NCI-H524 (cell line): ENCODE results near the gene GARRE1.
"Not testable (repeated sequence)": the region's sequence is repeated elsewhere in the genome, so short reads cannot be mapped to it uniquely, and the experiment has no call there.

Source experiments
- DNase-seq, 2 experiments: peaks; one replicate each; lab custom pipeline; 2025; lab: John Stamatoyannopoulos, UW

Gene GARRE1

DNA sequence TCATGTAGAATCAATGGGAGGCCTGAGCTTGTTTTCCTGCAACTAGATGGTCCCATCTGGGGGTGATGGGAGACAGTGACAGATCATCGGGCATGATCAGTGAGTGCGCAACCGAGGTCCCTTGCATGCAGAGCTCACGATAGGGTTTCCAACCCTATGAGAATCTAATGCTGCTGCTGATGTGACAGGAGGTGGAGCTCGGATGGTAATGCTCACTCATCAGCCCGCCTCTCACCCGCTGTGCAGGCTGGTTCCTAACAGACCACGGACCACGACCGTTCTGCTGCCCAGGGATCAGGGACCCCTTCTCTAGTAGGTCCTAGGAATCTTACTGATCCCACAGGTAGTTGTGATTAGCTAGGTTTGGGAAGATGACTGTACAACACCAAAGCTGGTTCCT lies 23.5 kb upstream of the GARRE1 start:
- no peak for DNase-seq

DNA sequence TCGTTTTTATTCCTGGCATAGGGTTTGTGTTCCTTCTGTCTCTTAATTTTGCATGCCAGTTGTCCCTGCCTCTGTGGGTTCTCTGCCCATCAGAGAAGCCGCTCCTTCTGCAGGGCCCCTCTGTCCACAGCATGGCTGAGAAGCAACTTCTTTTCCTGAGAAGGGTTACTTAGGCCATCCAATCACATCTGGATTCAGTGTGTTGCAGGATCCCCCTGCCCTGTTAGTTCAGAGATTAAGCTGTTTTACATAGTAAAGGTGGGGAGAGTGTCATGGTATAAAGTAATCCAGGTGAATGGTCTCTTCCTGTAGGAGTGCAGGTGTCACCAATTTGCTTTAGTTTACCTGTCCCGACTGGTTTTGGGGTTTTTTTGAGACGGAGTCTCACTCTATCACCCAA lies 22.9 kb upstream of the GARRE1 start:
- DNase-seq: no peak

DNA sequence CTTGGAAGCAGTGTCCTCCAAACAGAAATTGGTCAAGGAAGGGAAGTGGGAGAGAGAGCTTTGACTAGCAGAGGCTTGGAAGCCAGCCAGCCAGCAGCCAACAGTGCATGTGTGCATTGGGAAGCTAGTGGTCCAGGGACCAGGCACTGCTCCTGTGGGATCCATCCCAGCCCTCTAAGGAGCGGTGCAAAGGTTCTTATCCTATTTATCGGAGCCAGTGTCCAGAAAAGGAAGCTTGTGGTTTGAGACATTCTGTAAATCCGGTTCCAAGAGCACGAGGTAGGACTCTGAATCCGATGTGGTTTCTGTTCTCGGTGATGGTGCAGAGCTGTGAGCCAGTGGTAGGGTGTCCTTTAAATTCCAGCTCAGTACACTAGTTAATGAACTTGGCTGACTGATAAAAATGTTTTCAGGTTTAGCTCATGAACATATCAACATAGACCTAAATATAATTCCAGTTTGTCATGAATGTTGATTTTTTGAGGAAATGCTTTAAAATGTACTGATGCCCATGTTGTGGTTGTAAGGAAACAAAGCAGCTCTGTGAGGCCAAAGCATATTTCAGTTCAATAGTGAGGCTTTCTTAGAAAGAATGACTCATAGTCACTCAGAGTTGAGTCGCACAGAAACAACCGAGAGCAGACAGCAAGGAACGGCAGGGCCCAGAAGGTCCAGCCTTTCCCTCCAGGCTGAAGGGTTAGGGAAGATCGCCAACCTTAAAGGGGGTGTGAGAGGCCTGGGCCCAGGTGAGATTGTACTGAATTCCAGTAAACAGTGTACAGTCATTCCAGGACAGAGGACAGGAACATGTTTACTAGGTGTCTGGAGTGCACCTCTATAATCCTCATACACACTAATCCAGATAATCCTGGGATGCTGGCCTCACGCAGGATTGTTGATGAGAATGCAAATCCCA lies 21.5 kb upstream of the GARRE1 start:
- no peak for DNase-seq

DNA sequence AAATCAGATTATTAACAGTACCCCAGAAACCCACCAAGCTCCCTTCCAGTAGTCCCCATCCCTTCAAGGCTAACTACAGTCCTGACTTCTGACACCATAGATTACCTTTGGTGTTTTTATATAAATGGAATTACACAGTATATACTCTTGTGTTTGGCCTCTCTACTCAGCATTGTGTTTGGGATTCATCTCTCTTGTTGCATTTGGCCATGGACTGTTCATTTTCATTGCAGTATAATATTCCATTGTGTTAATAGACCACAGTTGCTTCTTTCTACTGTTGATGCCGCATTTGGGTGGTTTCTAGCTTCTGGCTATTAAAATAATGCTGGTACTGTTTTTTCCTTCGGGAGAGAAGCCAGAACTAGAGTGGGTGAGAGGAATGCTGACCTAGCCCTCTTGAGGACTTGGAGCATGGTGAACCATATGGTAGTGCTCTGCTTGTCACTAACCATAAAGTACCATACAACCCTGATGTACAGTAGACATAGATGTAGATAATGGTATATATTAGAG lies 18.9 kb upstream of the GARRE1 start:
- DNase-seq: no peak

DNA sequence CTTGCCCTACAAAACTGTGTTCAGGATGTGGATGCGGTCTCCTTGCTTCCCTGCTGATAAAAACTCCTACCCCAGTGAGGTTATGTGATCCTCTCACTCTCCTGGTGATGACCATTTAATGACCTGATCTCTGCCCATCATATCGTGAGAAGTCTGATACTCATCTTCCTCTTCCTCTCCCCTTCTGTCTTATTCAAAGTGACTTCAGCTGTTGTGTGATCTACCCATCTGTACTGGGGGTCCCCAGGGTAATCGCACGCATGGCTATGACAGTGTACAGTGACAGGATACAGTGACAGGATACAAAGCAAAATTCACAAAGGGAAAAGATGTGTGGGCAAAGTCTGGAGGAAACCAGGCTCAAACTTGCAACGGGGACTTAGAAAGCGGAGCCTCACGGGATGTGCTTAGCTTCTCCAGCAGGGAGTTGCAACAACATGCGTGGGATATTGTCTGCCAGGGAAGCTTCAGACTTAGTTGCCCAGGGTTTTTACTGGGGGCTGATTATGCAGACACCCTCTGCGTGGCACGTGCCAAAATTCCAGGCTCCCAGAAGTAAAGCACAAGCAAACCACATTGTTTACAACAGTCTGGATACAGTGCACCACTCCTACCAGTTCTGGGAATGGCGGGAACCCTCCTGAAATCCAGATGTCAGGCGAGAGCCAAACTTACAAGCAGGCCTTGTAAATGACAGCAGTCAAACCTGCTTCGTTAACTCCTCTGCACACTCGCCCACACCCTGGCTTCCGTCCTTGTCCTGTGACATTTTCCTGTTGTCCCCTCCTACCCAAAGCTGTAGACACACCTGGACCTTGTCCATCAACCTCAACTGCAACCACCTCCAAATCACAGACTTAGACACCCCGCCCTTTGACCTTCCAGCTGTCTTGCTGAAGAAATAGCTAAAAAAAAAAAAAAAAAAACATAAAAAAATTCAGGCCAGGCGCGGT lies 18.0 kb upstream of the GARRE1 start:
- no peak for DNase-seq

DNA sequence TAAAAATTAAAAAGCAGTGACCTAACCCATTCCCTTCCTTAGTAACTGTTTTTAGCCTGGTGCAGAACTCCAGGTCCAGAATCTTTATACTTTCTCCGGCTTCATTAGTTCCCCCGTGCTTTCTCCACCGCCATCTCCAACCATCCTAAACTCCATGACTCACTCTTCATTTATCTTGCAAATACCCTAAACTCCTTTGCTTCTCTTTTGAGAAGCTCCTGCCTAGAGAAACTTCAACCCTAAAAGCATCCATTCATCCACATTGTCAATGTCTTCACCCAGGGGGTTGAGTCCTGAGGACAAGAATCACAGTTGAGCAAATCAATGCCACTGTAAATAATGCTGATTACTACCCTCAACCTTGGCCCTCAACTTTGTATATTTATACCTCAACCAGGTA lies 17.1 kb upstream of the GARRE1 start:
- no peak for DNase-seq

DNA sequence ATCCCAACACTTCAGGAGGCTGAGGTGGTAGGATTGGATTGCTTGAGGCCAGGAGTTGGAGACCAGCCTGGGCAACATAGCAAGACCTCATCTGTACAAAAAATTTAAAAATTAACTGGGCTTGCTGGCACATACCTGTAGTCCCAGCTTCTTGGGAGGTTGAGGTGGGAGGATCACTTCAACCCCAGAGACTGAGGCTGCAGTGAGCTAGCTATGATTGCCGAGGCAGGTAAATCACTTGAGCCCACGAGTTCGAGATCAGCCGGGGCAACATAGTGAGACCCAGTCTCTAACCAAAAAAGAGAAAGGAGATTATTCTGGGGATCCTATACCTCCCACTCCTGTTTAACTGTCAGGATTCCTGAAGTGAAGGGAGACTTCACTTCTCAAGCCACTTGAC lies 16.4 kb upstream of the GARRE1 start:
- no peak for DNase-seq

DNA sequence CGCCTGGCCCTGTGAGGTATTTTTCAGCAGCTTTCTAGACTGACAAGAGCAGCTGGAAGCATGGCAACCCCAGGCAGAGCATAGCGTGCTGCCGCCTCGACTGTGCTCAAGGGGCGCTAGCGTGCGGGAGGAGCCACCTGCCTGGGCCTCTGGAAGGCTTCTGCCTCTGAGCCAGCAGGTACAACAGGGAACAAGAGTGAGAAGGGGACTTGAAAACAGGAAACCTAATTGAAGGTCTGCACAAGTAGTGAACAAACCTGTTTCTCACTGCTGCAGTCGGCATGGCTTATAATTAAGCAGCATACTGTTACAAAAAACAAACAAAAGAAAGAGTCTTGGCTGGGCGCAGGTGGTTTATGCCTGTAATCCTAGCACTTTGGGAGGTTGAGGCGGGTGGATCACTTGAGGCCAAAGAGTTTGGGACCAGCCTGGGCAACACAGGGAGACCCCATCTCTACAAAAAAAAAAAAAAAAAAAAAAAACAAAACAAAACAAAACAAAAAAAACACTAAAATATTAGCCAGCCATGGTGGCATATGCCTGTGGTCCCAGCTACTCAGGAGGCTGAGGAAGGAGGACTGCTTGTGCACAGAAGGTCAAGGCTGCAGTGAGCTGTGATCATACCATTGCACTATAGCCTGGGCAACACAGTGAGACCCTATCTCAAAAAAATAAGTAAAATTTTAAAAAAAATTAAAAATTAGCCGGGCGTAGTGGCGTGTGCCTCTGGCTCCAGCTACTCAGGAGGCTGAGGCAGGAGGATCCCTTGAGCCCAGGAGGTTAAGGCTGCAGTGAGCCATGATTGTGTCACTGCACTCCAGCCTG lies 12.6 kb upstream of the GARRE1 start:
- peak in 1 of 2 experiments; percentile 78 for DNase-seq

DNA sequence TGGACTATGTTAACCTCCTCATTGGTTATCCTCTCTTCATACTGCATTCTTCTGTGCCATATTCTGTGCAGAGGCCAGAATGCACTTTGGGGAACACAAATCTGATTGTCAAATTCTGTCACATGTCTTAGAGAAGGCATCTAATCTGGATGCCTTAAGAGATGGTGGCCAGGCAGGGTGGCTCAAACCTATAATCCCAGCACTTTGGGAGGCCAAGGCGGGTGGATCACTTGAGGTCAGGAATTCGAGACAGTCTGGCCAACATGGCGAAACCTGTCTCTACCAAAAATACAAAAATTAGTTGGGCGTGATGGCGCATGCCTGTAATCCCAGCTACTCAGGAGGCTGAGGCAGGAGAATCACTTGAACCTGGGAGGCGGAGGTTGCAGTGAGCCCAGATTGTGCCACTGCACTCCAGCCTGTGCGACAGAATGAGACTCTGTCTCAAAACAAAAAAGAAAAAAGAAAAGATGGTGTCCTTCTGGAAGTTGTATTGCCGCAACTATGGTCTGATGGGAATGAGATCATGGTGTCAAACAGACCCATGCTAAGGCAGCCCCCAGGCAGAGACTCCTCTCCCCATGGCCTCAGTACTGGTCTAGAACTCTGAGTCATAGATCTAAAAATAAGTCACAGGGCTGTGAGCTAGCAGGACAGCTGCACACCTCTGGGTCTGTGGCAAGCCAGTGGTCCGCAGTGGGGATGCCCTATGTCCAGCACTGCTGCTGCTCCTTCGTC lies 11.0 kb upstream of the GARRE1 start:
- DNase-seq: not testable (repeated sequence)

DNA sequence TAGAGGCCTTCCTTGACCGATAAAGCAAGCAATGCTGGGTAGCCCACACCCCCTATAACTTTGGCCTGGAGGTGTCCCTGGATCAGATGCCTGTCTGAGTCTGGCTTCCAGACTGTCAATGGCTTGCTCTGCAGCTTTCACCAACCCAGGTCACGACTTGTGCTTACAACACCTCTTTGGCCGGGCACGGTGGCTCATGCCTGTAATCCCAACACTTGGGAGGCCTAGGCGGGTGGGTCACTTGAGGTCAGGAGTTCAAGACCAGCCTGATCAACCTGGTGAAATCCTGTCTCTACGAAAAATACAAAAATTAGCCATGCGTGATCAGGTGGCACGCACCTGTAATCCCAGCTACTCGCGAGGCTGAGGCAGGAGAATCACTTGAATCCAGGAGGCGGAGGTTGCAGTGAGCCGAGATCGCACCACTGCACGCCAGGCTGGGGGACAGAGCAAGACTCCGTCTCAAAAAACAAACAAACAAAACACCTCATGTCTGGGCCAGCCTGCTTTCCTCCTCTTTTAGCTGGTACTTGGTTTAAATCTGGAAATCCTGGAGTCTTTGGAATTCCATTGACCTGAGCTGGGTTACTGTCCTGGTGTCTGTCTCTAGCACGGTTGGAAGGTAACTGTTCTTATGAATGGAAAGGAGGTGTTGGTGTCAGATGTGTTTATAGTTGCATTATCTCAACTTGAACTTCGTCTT lies 10.3 kb upstream of the GARRE1 start:
- no peak for DNase-seq

DNA sequence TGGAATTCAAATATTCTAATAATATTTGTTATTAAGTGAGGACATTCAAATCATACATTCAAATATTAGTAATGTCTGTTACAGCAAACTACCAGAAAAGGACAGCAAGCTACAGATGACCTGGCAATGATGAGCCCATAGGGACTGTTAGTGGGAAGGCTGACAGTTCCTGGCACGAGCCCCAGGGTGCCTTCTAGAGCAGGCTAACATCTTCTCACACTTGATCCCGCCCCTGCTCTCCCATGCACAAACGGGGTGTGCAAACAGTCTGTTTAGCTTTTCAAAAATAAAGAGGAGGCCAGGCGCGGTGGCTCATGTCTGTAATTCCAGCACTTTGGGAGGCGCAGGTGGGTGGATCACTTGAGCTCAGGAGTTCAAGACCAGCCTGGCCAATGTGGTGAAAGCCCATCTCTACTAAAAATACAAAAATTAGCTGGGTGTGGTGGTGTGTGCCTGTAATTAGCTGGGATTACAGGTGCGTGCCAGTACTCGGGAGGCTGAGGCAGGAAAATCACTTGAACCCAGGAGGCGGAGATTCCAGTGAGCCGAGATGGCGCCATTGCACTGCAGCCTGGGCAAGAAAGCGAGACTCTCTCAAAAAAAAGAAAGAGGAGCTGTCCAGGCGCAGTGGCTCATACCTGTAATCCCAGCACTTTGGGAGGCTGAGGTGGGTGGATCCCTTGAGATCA lies 9.6 kb upstream of the GARRE1 start:
- DNase-seq: no peak

DNA sequence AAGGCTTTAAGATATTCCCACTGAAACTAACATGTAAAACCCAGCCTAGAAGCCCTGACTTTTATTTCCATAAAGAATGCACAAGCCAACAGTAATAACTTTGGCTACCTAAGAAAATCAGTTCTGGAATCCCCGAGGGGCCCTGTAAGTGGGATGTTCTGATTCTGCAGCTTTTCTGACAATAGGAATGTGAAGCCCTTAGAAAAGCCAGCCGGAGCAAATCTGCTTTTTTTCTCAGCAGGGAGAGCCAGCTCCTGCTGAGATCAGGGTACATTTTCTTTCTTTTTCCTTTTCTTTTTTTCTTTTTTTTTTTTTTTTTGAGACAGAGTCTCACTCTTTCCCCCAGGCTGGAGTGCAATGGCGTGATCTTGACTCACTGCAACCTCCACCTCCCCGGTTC lies 8.0 kb upstream of the GARRE1 start:
- no peak for DNase-seq

DNA sequence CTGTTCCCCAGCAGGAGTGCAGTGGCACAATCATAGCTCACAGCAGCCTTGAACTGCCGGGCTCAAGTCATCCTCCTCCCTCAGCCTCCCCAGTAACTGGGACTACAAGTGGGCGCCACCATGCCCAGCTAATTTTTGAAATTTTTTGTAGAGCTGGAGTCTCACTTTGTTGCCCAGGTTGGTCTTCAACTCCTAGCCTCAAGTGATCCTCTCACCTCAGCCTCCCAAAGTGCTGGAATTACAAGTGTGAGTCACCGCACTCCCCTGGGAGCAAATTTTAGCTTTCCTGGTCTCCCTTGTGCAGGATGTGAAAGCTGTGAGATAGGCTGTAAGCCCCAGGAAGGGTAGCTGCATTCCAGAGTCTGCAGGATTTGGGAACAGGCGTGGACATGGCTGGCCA lies 5.4 kb upstream of the GARRE1 start:
- DNase-seq: no peak

DNA sequence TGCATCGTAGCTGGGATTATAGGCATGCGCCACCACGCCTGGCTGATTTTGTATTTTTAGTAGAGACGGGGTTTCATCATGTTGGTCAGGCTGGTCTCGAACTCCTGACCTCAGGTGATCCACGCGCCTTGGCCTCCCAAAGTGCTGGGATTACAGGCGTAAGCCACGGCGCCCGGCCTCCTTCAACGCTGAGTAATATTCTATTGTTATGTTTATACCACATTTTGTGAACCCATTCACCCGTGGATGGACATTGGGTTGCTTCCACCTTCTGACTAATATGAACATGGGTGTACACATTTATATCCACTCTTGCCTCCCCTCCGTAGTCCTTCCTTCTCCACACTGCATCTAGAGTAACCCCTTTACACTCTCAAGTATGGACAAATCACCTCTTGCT lies 1.2 kb upstream of the GARRE1 start:
- DNase-seq: not testable (repeated sequence)

DNA sequence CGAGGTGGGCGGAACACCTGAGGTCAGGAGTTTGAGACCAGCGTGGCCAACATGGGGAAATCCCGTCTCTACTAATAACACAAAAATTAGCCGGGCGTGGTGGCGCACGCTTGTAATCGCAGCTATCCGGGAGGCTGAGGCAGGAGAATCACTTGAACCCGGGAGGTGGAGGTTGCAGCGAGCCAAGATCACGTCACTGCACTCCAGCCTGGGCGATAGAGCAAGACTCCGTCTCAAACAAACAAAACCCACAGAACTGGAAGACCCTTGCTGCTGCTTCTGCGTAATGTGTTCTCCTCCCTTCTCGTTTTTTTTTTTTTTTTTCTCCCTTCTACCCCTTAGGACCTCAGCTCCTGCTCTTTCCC lies 691 bp upstream of the GARRE1 start:
- DNase-seq: not testable (repeated sequence)

DNA sequence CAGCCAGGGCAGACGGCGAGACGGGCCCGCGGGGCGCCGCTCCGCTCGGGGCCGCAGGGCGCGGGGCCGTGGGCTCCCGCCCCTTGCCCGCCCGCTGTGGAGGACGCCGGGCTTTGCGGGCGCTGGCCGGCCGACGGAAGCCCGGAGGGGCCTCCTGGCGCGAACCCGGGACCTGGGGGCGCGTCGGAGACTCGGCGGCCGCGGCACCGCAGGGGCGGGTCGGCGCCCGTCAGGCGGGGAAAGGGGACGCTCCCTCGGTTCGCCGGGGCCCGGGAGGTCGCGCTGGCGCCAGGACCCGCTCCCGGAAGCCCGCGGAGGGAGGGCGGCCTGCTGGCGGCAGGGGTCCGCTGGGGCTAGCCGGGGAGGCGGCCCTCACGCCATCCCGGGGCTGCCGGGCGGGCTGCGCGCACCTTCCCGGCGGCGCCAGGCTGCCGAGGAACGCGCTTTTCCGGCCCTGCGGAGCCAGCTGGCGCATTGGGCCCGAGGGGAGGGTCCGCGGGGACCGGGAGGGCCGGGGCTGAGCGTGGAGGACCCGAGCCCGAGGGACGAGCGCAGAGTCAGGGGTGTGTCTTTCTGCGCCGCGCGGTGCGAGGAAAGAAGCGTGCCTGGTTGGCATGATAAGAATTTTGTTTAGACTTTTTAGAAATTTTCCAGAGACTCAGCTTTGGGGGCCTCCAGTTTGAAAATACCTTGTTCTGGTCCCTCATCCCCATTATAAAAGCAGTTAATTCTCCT lies 511 bp downstream of the GARRE1 start:
- DNase-seq: peak in 1 of 2 experiments; percentile 50

DNA sequence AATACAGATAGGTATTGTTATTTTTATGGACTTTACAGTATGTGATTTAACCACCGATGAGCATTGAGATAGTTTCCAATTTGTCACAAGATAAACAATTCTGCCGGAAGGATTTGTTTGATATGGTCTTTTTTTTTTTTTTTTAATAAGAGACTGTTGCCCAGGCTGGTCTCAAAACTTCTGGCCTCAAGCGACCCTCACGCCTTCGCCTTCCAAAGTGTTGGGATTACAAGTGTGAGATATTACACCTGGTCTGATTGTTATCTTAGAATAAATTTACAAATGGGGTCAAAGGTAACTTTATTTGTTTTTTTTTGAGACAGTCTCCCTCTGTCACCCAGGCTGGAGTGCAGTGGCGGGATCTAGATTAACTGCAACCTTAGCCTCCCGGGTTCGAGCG lies 1.2 kb downstream of the GARRE1 start:
- no peak for DNase-seq

DNA sequence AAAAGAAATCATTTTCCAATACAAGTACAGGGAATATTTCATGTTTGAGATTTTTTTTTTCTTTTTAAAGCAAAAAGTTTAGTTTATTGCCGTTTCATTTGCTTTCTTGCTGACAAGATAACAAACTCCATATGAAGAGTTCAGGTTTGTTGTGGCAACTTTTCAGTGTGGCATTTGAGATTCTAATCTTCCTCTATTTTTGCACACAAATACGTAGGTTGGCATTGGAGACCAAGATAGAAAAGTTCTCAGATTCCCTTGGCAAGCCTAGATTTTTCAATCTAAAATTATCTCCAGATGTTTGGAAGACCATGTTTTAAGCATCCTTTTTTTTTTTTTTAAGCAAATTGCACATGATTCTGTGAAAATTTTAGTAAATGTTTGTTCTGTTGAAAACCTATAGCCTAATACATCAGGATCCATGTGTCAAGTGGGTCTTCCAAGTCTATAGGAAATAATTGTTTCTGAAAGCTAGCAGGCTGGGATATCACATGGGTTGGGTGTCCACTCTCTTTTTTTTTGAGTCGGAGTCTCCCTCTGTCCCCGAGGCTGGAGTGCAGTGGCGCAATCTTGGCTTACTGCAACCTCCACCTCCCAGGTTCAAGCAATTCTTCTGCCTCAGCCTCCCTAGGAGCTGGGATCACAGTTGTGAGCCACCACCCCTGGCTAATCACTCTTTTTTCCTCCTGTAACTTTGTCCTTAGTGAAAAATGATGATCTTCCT lies 2.6 kb downstream of the GARRE1 start:
- DNase-seq: no peak

DNA sequence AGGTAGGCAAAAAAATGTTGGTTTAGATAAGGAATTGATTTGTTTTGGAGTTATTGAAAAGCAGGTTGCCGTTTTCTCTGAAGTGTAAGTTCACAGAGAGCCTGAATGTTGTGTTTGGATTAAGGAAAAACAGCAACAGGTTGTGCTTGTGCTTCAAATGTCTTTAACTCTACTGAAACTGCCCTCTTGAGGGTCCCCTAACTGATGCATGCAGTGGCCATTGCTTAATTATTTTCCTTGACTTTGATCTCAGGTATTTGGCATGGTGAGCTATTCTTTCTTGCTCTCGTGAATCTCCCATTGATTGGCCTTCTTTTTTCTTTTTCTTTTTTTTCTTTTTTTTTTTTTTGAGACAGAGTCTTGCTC lies 3.2 kb downstream of the GARRE1 start:
- no peak for DNase-seq
